HepG2 (cell line): Measurements from ENCODE around the gene ELF1. TPM values are rescaled to one million over a fixed set of nuclear protein-coding genes. Genes with fewer than 3 reads are reported as not detected.

Experiments used
- ETV5 ChIP-seq: IDR thresholded peaks from 2 replicates; pipeline ENCODE4 v1.6.1; 2018; ENCODE audit warnings: missing biosample characterization, missing genetic modification reagents, inconsistent platforms, borderline replicate concordance
- JARID2 ChIP-seq: sonication (generic); formaldehyde crosslinking; IDR thresholded peaks from 2 replicates; pipeline ENCODE4 v1.8.1; 2023; ENCODE audit warnings: missing genetic modification reagents, inconsistent platforms; ENCODE audit not compliant: insufficient replicate concordance
- SIN3A ChIP-seq: IDR thresholded peaks from 2 replicates; pipeline ENCODE4 v1.6.1; 2011; ENCODE audit warnings: low read depth, mild to moderate bottlenecking, control low read depth, low read length, borderline replicate concordance
- ZNF292 ChIP-seq: sonication (generic); formaldehyde crosslinking; IDR thresholded peaks from 2 replicates; pipeline ENCODE4 v1.8.1; 2022; ENCODE audit warnings: mild to moderate bottlenecking, low read depth, missing genetic modification reagents, borderline replicate concordance
- ZNF557 ChIP-seq: sonication (generic); formaldehyde crosslinking; IDR thresholded peaks from 2 replicates; pipeline ENCODE4 v1.4.0; 2020; ENCODE audit warnings: missing genetic modification reagents
- ZNF773 ChIP-seq: sonication (generic); formaldehyde crosslinking; IDR thresholded peaks from 2 replicates; pipeline ENCODE4 v1.4.0; 2020; ENCODE audit warnings: missing genetic modification reagents, borderline replicate concordance
- ZNF83 ChIP-seq: sonication (generic); formaldehyde crosslinking; IDR thresholded peaks from 2 replicates; pipeline ENCODE4 v1.4.0; 2020; ENCODE audit warnings: missing genetic modification reagents, mild to moderate bottlenecking, borderline replicate concordance
- ZNF878 ChIP-seq: sonication (generic); formaldehyde crosslinking; IDR thresholded peaks from 2 replicates; pipeline ENCODE4 v1.8.1; 2023; ENCODE audit warnings: mild to moderate bottlenecking, missing genetic modification reagents, moderate library complexity
- ZSCAN22 ChIP-seq: sonication (generic); formaldehyde crosslinking; IDR thresholded peaks from 2 replicates; pipeline ENCODE4 v1.4.0; 2020; ENCODE audit warnings: mild to moderate bottlenecking, missing genetic modification reagents
- polyA plus RNA-seq, 8 experiments: library from polyadenylated mRNA; depleted of rRNA in 3 of 8; stranded (reverse) in 7 of 8; unstranded in 1 of 8; fragments of >200 nt; fragmentation: Illumina TruSeq in 4 of 8; extraction: Trizol in 4 of 8; gene quantifications; 2 replicates each; pipeline versions ENCODE4 v1.2.1 to v1.2.3, GENCODE V29; 2011 to 2016; ENCODE audit warnings: low read depth in 4 of 8, missing spikeins in 1 of 8, mixed read lengths in 1 of 8; ENCODE audit not compliant: insufficient read depth in 1 of 8
- total RNA-seq, 5 experiments: library from RNA; depleted of rRNA; stranded (reverse); fragments of >200 nt; fragmentation: Illumina TruSeq; extraction: Trizol; gene quantifications; 2 replicates each; pipeline ENCODE4 v1.2.3, GENCODE V29; 2016; ENCODE audit warnings: low read depth in 1 of 5
- TF ChIP-seq, protein P1 (sequence below): sonication (generic); formaldehyde crosslinking; IDR thresholded peaks from 2 replicates; pipeline ENCODE4 v1.5.1; 2020; ENCODE audit warnings: missing genetic modification reagents, mild to moderate bottlenecking, borderline replicate concordance
- TF ChIP-seq, protein P2 (sequence below): sonication (generic); formaldehyde crosslinking; IDR thresholded peaks from 2 replicates; pipeline ENCODE4 v1.4.0; 2020; ENCODE audit warnings: low read depth, missing genetic modification reagents
- TF ChIP-seq, protein P3 (sequence below): IDR thresholded peaks from 2 replicates; pipeline ENCODE4 v1.6.1; 2012; ENCODE audit warnings: low read length, improper control_type of control experiment
- TF ChIP-seq, protein P4 (sequence below): sonication (generic); formaldehyde crosslinking; IDR thresholded peaks from 2 replicates; pipeline ENCODE4 v1.5.0; 2020; ENCODE audit warnings: mild to moderate bottlenecking, missing genetic modification reagents, borderline replicate concordance
- TF ChIP-seq, protein P5 (sequence below): sonication (generic); formaldehyde crosslinking; IDR thresholded peaks from 2 replicates; pipeline ENCODE4 v1.5.1; 2020; ENCODE audit warnings: mild to moderate bottlenecking, missing genetic modification reagents, moderate library complexity
- TF ChIP-seq, protein P6 (sequence below): sonication (generic); formaldehyde crosslinking; IDR thresholded peaks from 2 replicates; pipeline ENCODE4 v1.4.0; 2020; ENCODE audit warnings: mild to moderate bottlenecking, missing genetic modification reagents

Gene ELF1
- total and polyA plus RNA-seq, 2 of the 13 experiments (the other 11 are each of a cell fraction or from before 2014, with no cell fraction given): 24.6 to 71.5 TPM

DNA sequence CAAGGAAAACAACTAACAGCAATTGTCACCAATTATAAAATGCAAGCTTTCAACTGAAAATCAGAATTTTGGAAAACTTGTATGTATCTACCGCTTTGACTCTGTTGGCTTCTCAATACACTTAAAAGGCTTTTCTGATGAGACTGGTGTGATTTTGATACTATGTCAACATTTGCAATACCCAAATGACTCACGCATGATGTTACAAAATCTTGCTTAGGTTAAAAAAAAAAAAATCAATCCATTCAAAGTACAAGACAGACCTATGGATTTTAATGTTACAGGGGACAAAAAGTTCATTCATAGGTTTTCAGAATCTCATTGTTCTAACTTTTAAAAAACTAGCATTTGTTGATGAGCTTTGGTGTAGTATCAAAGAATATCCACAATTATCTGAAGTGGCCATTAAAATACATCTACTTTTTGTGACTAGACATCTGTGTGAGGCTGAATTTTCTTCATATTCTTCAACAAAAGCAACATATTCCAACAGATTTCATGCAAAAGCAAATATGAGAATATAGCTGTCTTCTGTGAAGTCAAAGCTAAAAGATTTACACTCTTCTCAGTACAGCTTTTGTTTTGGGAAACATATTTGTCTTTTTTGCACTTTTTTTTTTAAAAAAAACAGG, 10.7 kb downstream of the ELF1 start (continued):
- TF ChIP-seq, protein P1, sequence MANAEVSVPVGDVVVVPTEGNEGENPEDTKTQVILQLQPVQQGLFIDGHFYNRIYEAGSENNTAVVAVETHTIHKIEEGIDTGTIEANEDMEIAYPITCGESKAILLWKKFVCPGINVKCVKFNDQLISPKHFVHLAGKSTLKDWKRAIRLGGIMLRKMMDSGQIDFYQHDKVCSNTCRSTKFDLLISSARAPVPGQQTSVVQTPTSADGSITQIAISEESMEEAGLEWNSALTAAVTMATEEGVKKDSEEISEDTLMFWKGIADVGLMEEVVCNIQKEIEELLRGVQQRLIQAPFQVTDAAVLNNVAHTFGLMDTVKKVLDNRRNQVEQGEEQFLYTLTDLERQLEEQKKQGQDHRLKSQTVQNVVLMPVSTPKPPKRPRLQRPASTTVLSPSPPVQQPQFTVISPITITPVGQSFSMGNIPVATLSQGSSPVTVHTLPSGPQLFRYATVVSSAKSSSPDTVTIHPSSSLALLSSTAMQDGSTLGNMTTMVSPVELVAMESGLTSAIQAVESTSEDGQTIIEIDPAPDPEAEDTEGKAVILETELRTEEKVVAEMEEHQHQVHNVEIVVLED (CRISPR knock-in tag): no peak
- TF ChIP-seq ZNF878 (no peak), ZNF557 (CRISPR knock-in tag) (0 out of 2 replicates have a peak, but pooled peaks have one; percentile 33), JARID2 (CRISPR knock-in tag) (no peak), ZSCAN22 (CRISPR knock-in tag) (no peak), SIN3A (no peak), ZNF292 (CRISPR knock-in tag) (no peak), ZNF83 (no peak), ZNF773 (CRISPR knock-in tag) (no peak), ETV5 (CRISPR knock-in tag) (no peak)
- TF ChIP-seq, protein P2, sequence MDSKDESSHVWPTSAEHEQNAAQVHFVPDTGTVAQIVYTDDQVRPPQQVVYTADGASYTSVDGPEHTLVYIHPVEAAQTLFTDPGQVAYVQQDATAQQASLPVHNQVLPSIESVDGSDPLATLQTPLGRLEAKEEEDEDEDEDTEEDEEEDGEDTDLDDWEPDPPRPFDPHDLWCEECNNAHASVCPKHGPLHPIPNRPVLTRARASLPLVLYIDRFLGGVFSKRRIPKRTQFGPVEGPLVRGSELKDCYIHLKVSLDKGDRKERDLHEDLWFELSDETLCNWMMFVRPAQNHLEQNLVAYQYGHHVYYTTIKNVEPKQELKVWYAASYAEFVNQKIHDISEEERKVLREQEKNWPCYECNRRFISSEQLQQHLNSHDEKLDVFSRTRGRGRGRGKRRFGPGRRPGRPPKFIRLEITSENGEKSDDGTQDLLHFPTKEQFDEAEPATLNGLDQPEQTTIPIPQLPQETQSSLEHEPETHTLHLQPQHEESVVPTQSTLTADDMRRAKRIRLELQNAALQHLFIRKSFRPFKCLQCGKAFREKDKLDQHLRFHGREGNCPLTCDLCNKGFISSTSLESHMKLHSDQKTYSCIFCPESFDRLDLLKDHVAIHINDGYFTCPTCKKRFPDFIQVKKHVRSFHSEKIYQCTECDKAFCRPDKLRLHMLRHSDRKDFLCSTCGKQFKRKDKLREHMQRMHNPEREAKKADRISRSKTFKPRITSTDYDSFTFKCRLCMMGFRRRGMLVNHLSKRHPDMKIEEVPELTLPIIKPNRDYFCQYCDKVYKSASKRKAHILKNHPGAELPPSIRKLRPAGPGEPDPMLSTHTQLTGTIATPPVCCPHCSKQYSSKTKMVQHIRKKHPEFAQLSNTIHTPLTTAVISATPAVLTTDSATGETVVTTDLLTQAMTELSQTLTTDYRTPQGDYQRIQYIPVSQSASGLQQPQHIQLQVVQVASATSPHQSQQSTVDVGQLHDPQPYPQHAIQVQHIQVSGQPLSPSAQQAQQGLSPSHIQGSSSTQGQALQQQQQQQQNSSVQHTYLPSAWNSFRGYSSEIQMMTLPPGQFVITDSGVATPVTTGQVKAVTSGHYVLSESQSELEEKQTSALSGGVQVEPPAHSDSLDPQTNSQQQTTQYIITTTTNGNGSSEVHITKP (CRISPR knock-in tag): no peak
- TF ChIP-seq, protein P3, sequence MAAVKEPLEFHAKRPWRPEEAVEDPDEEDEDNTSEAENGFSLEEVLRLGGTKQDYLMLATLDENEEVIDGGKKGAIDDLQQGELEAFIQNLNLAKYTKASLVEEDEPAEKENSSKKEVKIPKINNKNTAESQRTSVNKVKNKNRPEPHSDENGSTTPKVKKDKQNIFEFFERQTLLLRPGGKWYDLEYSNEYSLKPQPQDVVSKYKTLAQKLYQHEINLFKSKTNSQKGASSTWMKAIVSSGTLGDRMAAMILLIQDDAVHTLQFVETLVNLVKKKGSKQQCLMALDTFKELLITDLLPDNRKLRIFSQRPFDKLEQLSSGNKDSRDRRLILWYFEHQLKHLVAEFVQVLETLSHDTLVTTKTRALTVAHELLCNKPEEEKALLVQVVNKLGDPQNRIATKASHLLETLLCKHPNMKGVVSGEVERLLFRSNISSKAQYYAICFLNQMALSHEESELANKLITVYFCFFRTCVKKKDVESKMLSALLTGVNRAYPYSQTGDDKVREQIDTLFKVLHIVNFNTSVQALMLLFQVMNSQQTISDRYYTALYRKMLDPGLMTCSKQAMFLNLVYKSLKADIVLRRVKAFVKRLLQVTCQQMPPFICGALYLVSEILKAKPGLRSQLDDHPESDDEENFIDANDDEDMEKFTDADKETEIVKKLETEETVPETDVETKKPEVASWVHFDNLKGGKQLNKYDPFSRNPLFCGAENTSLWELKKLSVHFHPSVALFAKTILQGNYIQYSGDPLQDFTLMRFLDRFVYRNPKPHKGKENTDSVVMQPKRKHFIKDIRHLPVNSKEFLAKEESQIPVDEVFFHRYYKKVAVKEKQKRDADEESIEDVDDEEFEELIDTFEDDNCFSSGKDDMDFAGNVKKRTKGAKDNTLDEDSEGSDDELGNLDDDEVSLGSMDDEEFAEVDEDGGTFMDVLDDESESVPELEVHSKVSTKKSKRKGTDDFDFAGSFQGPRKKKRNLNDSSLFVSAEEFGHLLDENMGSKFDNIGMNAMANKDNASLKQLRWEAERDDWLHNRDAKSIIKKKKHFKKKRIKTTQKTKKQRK: no peak
- TF ChIP-seq, protein P4, sequence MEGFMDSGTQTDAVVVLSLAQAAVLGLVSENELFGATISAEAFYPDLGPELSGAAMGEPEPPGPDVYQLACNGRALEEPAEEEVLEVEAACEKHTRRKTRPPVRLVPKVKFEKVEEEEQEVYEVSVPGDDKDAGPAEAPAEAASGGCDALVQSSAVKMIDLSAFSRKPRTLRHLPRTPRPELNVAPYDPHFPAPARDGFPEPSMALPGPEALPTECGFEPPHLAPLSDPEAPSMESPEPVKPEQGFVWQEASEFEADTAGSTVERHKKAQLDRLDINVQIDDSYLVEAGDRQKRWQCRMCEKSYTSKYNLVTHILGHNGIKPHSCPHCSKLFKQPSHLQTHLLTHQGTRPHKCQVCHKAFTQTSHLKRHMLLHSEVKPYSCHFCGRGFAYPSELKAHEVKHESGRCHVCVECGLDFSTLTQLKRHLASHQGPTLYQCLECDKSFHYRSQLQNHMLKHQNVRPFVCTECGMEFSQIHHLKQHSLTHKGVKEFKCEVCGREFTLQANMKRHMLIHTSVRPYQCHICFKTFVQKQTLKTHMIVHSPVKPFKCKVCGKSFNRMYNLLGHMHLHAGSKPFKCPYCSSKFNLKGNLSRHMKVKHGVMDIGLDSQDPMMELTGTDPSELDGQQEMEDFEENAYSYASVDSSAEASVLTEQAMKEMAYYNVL: no peak
- TF ChIP-seq, protein P5, sequence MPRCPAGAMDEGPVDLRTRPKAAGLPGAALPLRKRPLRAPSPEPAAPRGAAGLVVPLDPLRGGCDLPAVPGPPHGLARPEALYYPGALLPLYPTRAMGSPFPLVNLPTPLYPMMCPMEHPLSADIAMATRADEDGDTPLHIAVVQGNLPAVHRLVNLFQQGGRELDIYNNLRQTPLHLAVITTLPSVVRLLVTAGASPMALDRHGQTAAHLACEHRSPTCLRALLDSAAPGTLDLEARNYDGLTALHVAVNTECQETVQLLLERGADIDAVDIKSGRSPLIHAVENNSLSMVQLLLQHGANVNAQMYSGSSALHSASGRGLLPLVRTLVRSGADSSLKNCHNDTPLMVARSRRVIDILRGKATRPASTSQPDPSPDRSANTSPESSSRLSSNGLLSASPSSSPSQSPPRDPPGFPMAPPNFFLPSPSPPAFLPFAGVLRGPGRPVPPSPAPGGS (CRISPR knock-in tag): no peak
- TF ChIP-seq, protein P6, sequence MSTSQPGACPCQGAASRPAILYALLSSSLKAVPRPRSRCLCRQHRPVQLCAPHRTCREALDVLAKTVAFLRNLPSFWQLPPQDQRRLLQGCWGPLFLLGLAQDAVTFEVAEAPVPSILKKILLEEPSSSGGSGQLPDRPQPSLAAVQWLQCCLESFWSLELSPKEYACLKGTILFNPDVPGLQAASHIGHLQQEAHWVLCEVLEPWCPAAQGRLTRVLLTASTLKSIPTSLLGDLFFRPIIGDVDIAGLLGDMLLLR: no peak
